ENCODE results near the gene LRRC61.

LRRC61 gene

GRCh38 chr7:150339409-150339809, 16.3 kb downstream of the LRRC61 start:
- 81 to 84% methylated on average over 9 of the region's 9 CpGs for WGBS, 2 experiments
- no peak overlapping the region for H3K27ac ChIP-seq (ENCODE audit: insufficient read depth, low read depth, low read length, poor library complexity, severe bottlenecking)
- no peak overlapping the region for H3K4me3 ChIP-seq (ENCODE audit: insufficient read depth, low read depth, low read length)
- H3K9me3 ChIP-seq (ENCODE audit: control insufficient read depth, low read length), result no peaks in the 10 kb centered on the region
- peaks cover 25% of the 10 kb centered on the region for H3K4me1 ChIP-seq (ENCODE audit: control insufficient read depth, insufficient read depth, low read length)
- no peaks in the 10 kb centered on the region for H3K36me3 ChIP-seq (ENCODE audit: control insufficient read depth, insufficient read depth, low read length)
- H3K27me3 ChIP-seq (ENCODE audit: control insufficient read depth, insufficient read depth, low read length, poor library complexity, severe bottlenecking), result peaks cover 42% of the 10 kb centered on the region

- H3K4me3 ChIP-seq (ENCODE audit: insufficient read depth, low read depth, low read length), result peak overlapping the region; percentile 27
- no peak overlapping the region for H3K27ac ChIP-seq (ENCODE audit: insufficient read depth, low read depth, low read length, poor library complexity, severe bottlenecking)
- no peaks in the 10 kb centered on the region for H3K9me3 ChIP-seq (ENCODE audit: control insufficient read depth, low read length)
- H3K36me3 ChIP-seq (ENCODE audit: control insufficient read depth, insufficient read depth, low read length), result no peaks in the 10 kb centered on the region
- WGBS, 2 experiments, result 10 to 11% methylated on average over 39 of the region's 39 CpGs
- peaks cover 25% of the 10 kb centered on the region for H3K4me1 ChIP-seq (ENCODE audit: control insufficient read depth, insufficient read depth, low read length)
- peaks cover 42% of the 10 kb centered on the region for H3K27me3 ChIP-seq (ENCODE audit: control insufficient read depth, insufficient read depth, low read length, poor library complexity, severe bottlenecking)
Measured at GRCh38 chr7:150340024-150340749, 17.0 kb downstream of the LRRC61 start.

GRCh38 chr7:150340875-150341262, 17.7 kb downstream of the LRRC61 start:
- no peak overlapping the region for H3K27ac ChIP-seq (ENCODE audit: insufficient read depth, low read depth, low read length, poor library complexity, severe bottlenecking)
- H3K27me3 ChIP-seq (ENCODE audit: control insufficient read depth, insufficient read depth, low read length, poor library complexity, severe bottlenecking), result peaks cover 42% of the 10 kb centered on the region

GRCh38 chr7:150341263-150342120, 18.3 kb downstream of the LRRC61 start, which contains the start of gene RARRES2:
Gene RARRES2 (minus strand): TSS chr7:150341629. CDS start chr7:150340609, 1,020 bp downstream.
- WGBS, 2 experiments, result 2% methylated on average over 49 of the region's 49 CpGs
- Histone ChIP-seq H3K27ac (ENCODE audit: insufficient read depth, low read depth, low read length, poor library complexity, severe bottlenecking) (no peak within 1 kb of the TSS), H3K4me3 (ENCODE audit: insufficient read depth, low read depth, low read length) (peak within 1 kb of the TSS; percentile 27), H3K4me1 (ENCODE audit: control insufficient read depth, insufficient read depth, low read length) (peaks cover 25% of the 10 kb centered on the region), H3K9me3 (ENCODE audit: control insufficient read depth, low read length) (no peaks in the 10 kb centered on the region), H3K27me3 (ENCODE audit: control insufficient read depth, insufficient read depth, low read length, poor library complexity, severe bottlenecking) (peaks cover 42% of the 10 kb centered on the region), H3K36me3 (ENCODE audit: control insufficient read depth, insufficient read depth, low read length) (no peaks in the 10 kb centered on the region)

More at GRCh38 chr7:150340875-150341262, 17.7 kb downstream of the LRRC61 start:
- Histone ChIP-seq H3K4me3 (ENCODE audit: insufficient read depth, low read depth, low read length) (peak overlapping the region; percentile 27), H3K9me3 (ENCODE audit: control insufficient read depth, low read length) (no peaks in the 10 kb centered on the region), H3K4me1 (ENCODE audit: control insufficient read depth, insufficient read depth, low read length) (peaks cover 25% of the 10 kb centered on the region), H3K36me3 (ENCODE audit: control insufficient read depth, insufficient read depth, low read length) (no peaks in the 10 kb centered on the region)
- WGBS, 2 experiments, result 1% methylated on average over 29 of the region's 29 CpGs

- no peaks in the 10 kb centered on the region for H3K36me3 ChIP-seq (ENCODE audit: control insufficient read depth, insufficient read depth, low read length)
- WGBS, 2 experiments, result 85% methylated on average over 9 of the region's 9 CpGs
- no peak overlapping the region for H3K27ac ChIP-seq (ENCODE audit: insufficient read depth, low read depth, low read length, poor library complexity, severe bottlenecking)
- H3K4me1 ChIP-seq (ENCODE audit: control insufficient read depth, insufficient read depth, low read length), result peaks cover 25% of the 10 kb centered on the region
- H3K9me3 ChIP-seq (ENCODE audit: control insufficient read depth, low read length), result no peaks in the 10 kb centered on the region
- no peak overlapping the region for H3K4me3 ChIP-seq (ENCODE audit: insufficient read depth, low read depth, low read length)
- peaks cover 42% of the 10 kb centered on the region for H3K27me3 ChIP-seq (ENCODE audit: control insufficient read depth, insufficient read depth, low read length, poor library complexity, severe bottlenecking)
Measured at GRCh38 chr7:150342121-150342408, 18.9 kb downstream of the LRRC61 start.

GRCh38 chr7:150343225-150343624, 20.1 kb downstream of the LRRC61 start:
- H3K27ac ChIP-seq (ENCODE audit: insufficient read depth, low read depth, low read length, poor library complexity, severe bottlenecking), result no peak overlapping the region
- H3K4me3 ChIP-seq (ENCODE audit: insufficient read depth, low read depth, low read length), result no peak overlapping the region
- no peaks in the 10 kb centered on the region for H3K36me3 ChIP-seq (ENCODE audit: control insufficient read depth, insufficient read depth, low read length)
- WGBS, 2 experiments, result 82 to 83% methylated on average over 2 of the region's 2 CpGs
- no peaks in the 10 kb centered on the region for H3K9me3 ChIP-seq (ENCODE audit: control insufficient read depth, low read length)
- H3K27me3 ChIP-seq (ENCODE audit: control insufficient read depth, insufficient read depth, low read length, poor library complexity, severe bottlenecking), result peaks cover 42% of the 10 kb centered on the region
- H3K4me1 ChIP-seq (ENCODE audit: control insufficient read depth, insufficient read depth, low read length), result peaks cover 22% of the 10 kb centered on the region

GRCh38 chr7:150344299-150344698, 21.1 kb downstream of the LRRC61 start:
- H3K9me3 ChIP-seq (ENCODE audit: control insufficient read depth, low read length), result no peaks in the 10 kb centered on the region
- H3K4me1 ChIP-seq (ENCODE audit: control insufficient read depth, insufficient read depth, low read length), result peaks cover 19% of the 10 kb centered on the region
- no peak overlapping the region for H3K27ac ChIP-seq (ENCODE audit: insufficient read depth, low read depth, low read length, poor library complexity, severe bottlenecking)
- H3K36me3 ChIP-seq (ENCODE audit: control insufficient read depth, insufficient read depth, low read length), result no peaks in the 10 kb centered on the region
- peaks cover 42% of the 10 kb centered on the region for H3K27me3 ChIP-seq (ENCODE audit: control insufficient read depth, insufficient read depth, low read length, poor library complexity, severe bottlenecking)
- H3K4me3 ChIP-seq (ENCODE audit: insufficient read depth, low read depth, low read length), result no peak overlapping the region

- peaks cover 39% of the 10 kb centered on the region for H3K27me3 ChIP-seq (ENCODE audit: control insufficient read depth, insufficient read depth, low read length, poor library complexity, severe bottlenecking)
- H3K4me1 ChIP-seq (ENCODE audit: control insufficient read depth, insufficient read depth, low read length), result peaks cover 13% of the 10 kb centered on the region
- H3K9me3 ChIP-seq (ENCODE audit: control insufficient read depth, low read length), result no peaks in the 10 kb centered on the region
- no peak overlapping the region for H3K27ac ChIP-seq (ENCODE audit: insufficient read depth, low read depth, low read length, poor library complexity, severe bottlenecking)
- WGBS, 2 experiments, result 100% methylated on average over 1 of the region's 1 CpG
- H3K36me3 ChIP-seq (ENCODE audit: control insufficient read depth, insufficient read depth, low read length), result no peaks in the 10 kb centered on the region
- H3K4me3 ChIP-seq (ENCODE audit: insufficient read depth, low read depth, low read length), result no peak overlapping the region
Measured at GRCh38 chr7:150345012-150345411, 21.9 kb downstream of the LRRC61 start.

GRCh38 chr7:150346922-150347321, 23.8 kb downstream of the LRRC61 start:
- Histone ChIP-seq H3K27me3 (ENCODE audit: control insufficient read depth, insufficient read depth, low read length, poor library complexity, severe bottlenecking) (peaks cover 20% of the 10 kb centered on the region), H3K4me1 (ENCODE audit: control insufficient read depth, insufficient read depth, low read length) (no peaks in the 10 kb centered on the region), H3K9me3 (ENCODE audit: control insufficient read depth, low read length) (no peaks in the 10 kb centered on the region), H3K4me3 (ENCODE audit: insufficient read depth, low read depth, low read length) (no peak overlapping the region), H3K36me3 (ENCODE audit: control insufficient read depth, insufficient read depth, low read length) (no peaks in the 10 kb centered on the region), H3K27ac (ENCODE audit: insufficient read depth, low read depth, low read length, poor library complexity, severe bottlenecking) (no peak overlapping the region)
- 91 to 93% methylated on average over 5 of the region's 5 CpGs for WGBS, 2 experiments

- Histone ChIP-seq H3K4me1 (ENCODE audit: control insufficient read depth, insufficient read depth, low read length) (no peaks in the 10 kb centered on the region), H3K4me3 (ENCODE audit: insufficient read depth, low read depth, low read length) (no peak overlapping the region), H3K27ac (ENCODE audit: insufficient read depth, low read depth, low read length, poor library complexity, severe bottlenecking) (no peak overlapping the region), H3K36me3 (ENCODE audit: control insufficient read depth, insufficient read depth, low read length) (no peaks in the 10 kb centered on the region), H3K9me3 (ENCODE audit: control insufficient read depth, low read length) (no peaks in the 10 kb centered on the region), H3K27me3 (ENCODE audit: control insufficient read depth, insufficient read depth, low read length, poor library complexity, severe bottlenecking) (no peaks in the 10 kb centered on the region)
- 83 to 84% methylated on average over 5 to 6 of the region's 8 CpGs for WGBS, 2 experiments
Measured at GRCh38 chr7:150351587-150352194, 28.5 kb downstream of the LRRC61 start.

All from ectodermal cell (in vitro differentiated cells).